Dedifferentiated amniotic fluid mesenchymal stem cell (primary cell): ENCODE results near the gene LGALS9.
"Not testable (repeated sequence)": the region's sequence is repeated elsewhere in the genome, so short reads cannot be mapped to it uniquely, and the experiment has no call there.

Experiments
- DNase-seq: peaks from one replicate; pipeline ENCODE4 v3.0.0-alpha.2; 2016; ENCODE audit errors: extremely low spot score

The LGALS9 gene

GRCh38 chr17:27677191-27677590 is 46.2 kb downstream of the LGALS9 start:
- DNase-seq, result no peak

- not testable (repeated sequence) for DNase-seq
Observed at GRCh38 chr17:27686322-27686721, 55.3 kb downstream of the LGALS9 start.

- DNase-seq, result no peak
Observed at GRCh38 chr17:27690882-27691281, 59.9 kb downstream of the LGALS9 start.

- not testable (repeated sequence) for DNase-seq
Observed at GRCh38 chr17:27695254-27695814, 64.3 kb downstream of the LGALS9 start.
